Spleen (tissue), 13 donors: ENCODE data around the gene DPT. TPM values are rescaled to one million over a fixed set of nuclear protein-coding genes. Genes with fewer than 3 reads are reported as not detected.

Experiments
- DNase-seq: peaks from one replicate; pipeline ENCODE4 v3.0.0-alpha.2; 2020
- H3K27ac ChIP-seq, 8 donors: fragments of 200-600 bp; sonication (generic) in 7 of 8; 1 replicate in 4 of 8; 2 replicates in 4 of 8; pipeline versions ENCODE4 v1.5.0 to v1.8.0; 2016 to 2021; ENCODE audit warnings: inconsistent platforms in 4 of 8, mild to moderate bottlenecking in 4 of 8, moderate library complexity in 1 of 8
- H3K27me3 ChIP-seq, 7 donors: fragments of 200-600 bp; sonication (generic) in 6 of 7; replicated peaks in 1 of 7; 1 replicate in 4 of 7; 2 replicates in 3 of 7; pipeline versions ENCODE4 v1.5.0 to v1.8.0; 2016 to 2021; ENCODE audit warnings: inconsistent platforms in 3 of 7, mild to moderate bottlenecking in 1 of 7
- H3K36me3 ChIP-seq, 6 donors: fragments of 200-600 bp; sonication (generic) in 5 of 6; 1 replicate in 4 of 6; 2 replicates in 2 of 6; pipeline versions ENCODE4 v1.5.0 to v1.8.0; 2016 to 2021; ENCODE audit warnings: inconsistent platforms in 2 of 6
- H3K4me1 ChIP-seq, 6 donors: fragments of 200-600 bp; sonication (generic) in 5 of 6; 1 replicate in 3 of 6; 2 replicates in 3 of 6; pipeline versions ENCODE4 v1.5.0 to v1.8.0; 2016 to 2021; ENCODE audit warnings: inconsistent platforms in 3 of 6
- H3K4me3 ChIP-seq, 8 donors: fragments of 200-600 bp; sonication (generic) in 7 of 8; 1 replicate in 4 of 8; 2 replicates in 4 of 8; pipeline versions ENCODE4 v1.5.0 to v1.8.0; 2016 to 2021; ENCODE audit warnings: inconsistent platforms in 4 of 8, mild to moderate bottlenecking in 4 of 8, moderate library complexity in 2 of 8
- H3K9me3 ChIP-seq, 8 donors: fragments of 200-600 bp; sonication (generic) in 7 of 8; 1 replicate in 4 of 8; 2 replicates in 4 of 8; pipeline versions ENCODE4 v1.5.0 to v1.8.0; 2016 to 2021; ENCODE audit warnings: inconsistent platforms in 4 of 8
- CTCF ChIP-seq, 11 experiments: fragments of 200-600 bp in 7 of 11; fragments of 450-650 bp in 4 of 11; sonication (generic) in 4 of 11; IDR thresholded peaks in 8 of 11; conservative IDR thresholded peaks in 3 of 11; 1 replicate in 7 of 11; 2 replicates in 4 of 11; pipeline versions ENCODE4 v1.4.0 to v1.8.0; 2016 to 2021; ENCODE audit warnings: antibody characterized with exemption in 11 of 11, inconsistent platforms in 4 of 11, mild to moderate bottlenecking in 1 of 11
- POLR2A ChIP-seq, 3 donors: fragments of 450-650 bp; IDR thresholded peaks; one replicate each; pipeline ENCODE4 v1.5.1; 2017; ENCODE audit warnings: antibody characterized with exemption in 3 of 3, mild to moderate bottlenecking in 1 of 3
- POLR2AphosphoS5 ChIP-seq, 3 donors: sonication (generic); formaldehyde crosslinking; IDR thresholded peaks; one replicate each; pipeline ENCODE4 v1.5.1; 2017; ENCODE audit warnings: antibody characterized with exemption in 3 of 3
- whole genome bisulfite sequencing, 5 donors: extraction: QIAGEN DNeasy Blood & Tissue Kit in 3 of 5; methylation state at CpG; one replicate each; pipeline versions ENCODE4 v1.1.5 to v1.1.7; 2013 to 2018; 5-methylcytosine and 5-hydroxymethylcytosine counted together
- intact Hi-C: fragments of 100-400 bp; cut with DNase I; formaldehyde crosslinking; loops from one replicate; pipeline ENCODE4 v1.15.0; 2023; ENCODE audit warnings: low total_unique reads
- long read RNA-seq, 2 donors: transcript quantifications; one replicate each; lab custom pipeline, GENCODE V29; 2026
- polyA plus RNA-seq, 3 donors: library from polyadenylated mRNA; stranded (reverse); fragments of 200-250 nt; gene quantifications; one replicate each; pipeline ENCODE4 v1.2.1, GENCODE V29; 2013
- total RNA-seq, 7 donors: library from RNA; depleted of rRNA in 3 of 7; stranded (reverse); fragments of >200 nt in 3 of 7; fragmentation: NEBNext Ultra II Directional in 4 of 7; extraction: Animal tissue kit (Norgen Biotek cat#: 25700) in 4 of 7; gene quantifications; one replicate each; pipeline versions ENCODE4 v1.1.0 to v1.2.1, GENCODE V29; 2016 to 2021
- donor health status: healthy with polysubstance abuse.
- donor health status: DM: no; HTN: no; CAD: no; lungs with moderate emphysema.
- donor health status: DM: no; HTN: no; CAD: no.
- donor health status: Bipolar disorder and iron deficiency.
- donor health status: healthy.
- donor health status: DM: no; HTN: no; CAD: no.
- donor health status: DM: yes; HTN: yes; CAD: no.

The DPT gene
- total RNA-seq (under 1 TPM in 2 of 7 donors, not detected in 5; 0.37 to 0.44 TPM), polyA plus RNA-seq (1 to 10 TPM in 1 of 3 donors, under 1 TPM in 2; 0.93 to 7.2 (median 0.96) TPM)
- long read RNA-seq, donor 1 = 0 reads
- long read RNA-seq, donor 2, partial matches to known transcripts = 0 of 3 reads
- long read RNA-seq, donor 2, other reads (novel, unspliced or antisense) = 0 of 3 reads

GRCh38 chr1:168728473-168729404 is at the start of gene DPT:
TSS of gene DPT (minus strand) at chr1:168729206. CDS start at chr1:168729174, 32 bp downstream.
- Histone ChIP-seq H3K9me3 (no peaks in the 10 kb centered on the region), H3K4me3 (no peak within 1 kb of the TSS), H3K27ac (no peak within 1 kb of the TSS), H3K4me1 (no peaks in the 10 kb centered on the region), H3K36me3 (no peaks in the 10 kb centered on the region), H3K27me3 (peaks cover 0 to 13% (median 0%) of the 10 kb centered on the region in 7 donors)
- intact Hi-C loops = no loop called here
- DNase-seq = no peak
- TF ChIP-seq POLR2AphosphoS5 (IDR thresholded peaks at IDR 0.05) = no peak
- 81 to 91% (median 86%) methylated on average over 14 of the region's 14 CpGs for WGBS, 5 donors

GRCh38 chr1:168775366-168775765 is 46.4 kb upstream of the DPT start:
- intact Hi-C loops = no loop called here
- no peaks in the 10 kb centered on the region for H3K4me1 ChIP-seq
- no peaks in the 10 kb centered on the region for H3K36me3 ChIP-seq
- H3K4me3 ChIP-seq = no peak overlapping the region
- H3K27ac ChIP-seq = no peak overlapping the region
- peaks cover 0 to 18% (median 0%) of the 10 kb centered on the region in 7 donors for H3K27me3 ChIP-seq
- no peak for TF ChIP-seq CTCF (IDR thresholded peaks at IDR 0.05 in 8 of 11, conservative IDR thresholded peaks at IDR 0.05 in 3 of 11)
- TF ChIP-seq POLR2AphosphoS5 (IDR thresholded peaks at IDR 0.05) = no peak
- no peak for TF ChIP-seq POLR2A (IDR thresholded peaks at IDR 0.05)
- no peaks in the 10 kb centered on the region for H3K9me3 ChIP-seq
- DNase-seq = no peak
- WGBS, 5 donors = 89 to 95% (median 93%) methylated on average over 3 of the region's 3 CpGs

GRCh38 chr1:168774241-168774640 is 45.2 kb upstream of the DPT start:
- no peak for TF ChIP-seq POLR2A (IDR thresholded peaks at IDR 0.05)
- Histone ChIP-seq H3K9me3 (no peaks in the 10 kb centered on the region), H3K27me3 (peaks cover 0 to 9% (median 0%) of the 10 kb centered on the region in 7 donors), H3K4me1 (no peaks in the 10 kb centered on the region), H3K27ac (no peak overlapping the region), H3K4me3 (no peak overlapping the region), H3K36me3 (no peaks in the 10 kb centered on the region)
- intact Hi-C loops = no loop called here
- 81 to 100% (median 92%) methylated on average over 1 of the region's 1 CpG for WGBS, 5 donors
- DNase-seq = no peak

GRCh38 chr1:168772428-168773060 is 43.5 kb upstream of the DPT start:
- Histone ChIP-seq H3K36me3 (no peaks in the 10 kb centered on the region), H3K27me3 (peaks cover 0 to 9% (median 0%) of the 10 kb centered on the region in 7 donors), H3K9me3 (no peaks in the 10 kb centered on the region), H3K27ac (no peak overlapping the region), H3K4me3 (no peak overlapping the region), H3K4me1 (no peaks in the 10 kb centered on the region)
- no peak for DNase-seq
- TF ChIP-seq CTCF (IDR thresholded peaks at IDR 0.05 in 8 of 11, conservative IDR thresholded peaks at IDR 0.05 in 3 of 11) (no peak), POLR2AphosphoS5 (IDR thresholded peaks at IDR 0.05) (no peak), POLR2A (IDR thresholded peaks at IDR 0.05) (no peak)
- intact Hi-C loops = no loop called here
- WGBS, 5 donors = 52 to 77% (median 67%) methylated on average over 2 of the region's 2 CpGs
